Endothelial cell of umbilical vein (primary cell): ENCODE data around the gene HYAL2. TPM values are rescaled to one million over a fixed set of nuclear protein-coding genes. Genes with fewer than 3 reads are reported as not detected.
A peak's percentile ranks its signal among the peaks of the same experiment; 100 is the strongest.
"Not testable (repeated sequence)": the region's sequence is repeated elsewhere in the genome, so short reads cannot be mapped to it uniquely, and the experiment has no call there.

Experiments
- BruUV-seq: library from RNA; stranded (reverse); fragments of 400-500 nt; replicated peaks from 2 replicates; lab custom pipeline; 2021; lab: Mats Ljungman, UMichigan
- CTCF ChIA-PET: fragments of 300-600, 350-600 bp; sonication (Branson Sonifier 250); formaldehyde crosslinking; loops from one replicate; lab custom pipeline; 2021; ENCODE audit warnings: antibody characterized with exemption, inconsistent platforms; lab: Charles Lee
- POLR2A ChIA-PET: fragments of 300-600, 350-600 bp; sonication (Branson Sonifier 250); formaldehyde crosslinking; loops from one replicate; lab custom pipeline; 2021; ENCODE audit warnings: antibody characterized with exemption, inconsistent platforms; lab: Charles Lee
- DNase-seq: peaks from one replicate; pipeline ENCODE4 v3.0.0-alpha.2; 2011; ENCODE audit warnings: low read depth, low spot score
- FAIRE-seq: peaks from 2 replicates; lab custom pipeline; 2011; peaks lifted over from hg19 to GRCh38; lab: Jason Lieb, UNC
- H2AFZ ChIP-seq: 2 replicates; pipeline ENCODE4 v1.6.0; 2012; ENCODE audit warnings: low read depth, low read length, control low read depth, inconsistent platforms
- H3K27ac ChIP-seq: 2 replicates; pipeline ENCODE4 v1.5.1; 2011; ENCODE audit warnings: low read depth, mild to moderate bottlenecking, control low read depth, low read length, moderate library complexity; ENCODE audit not compliant: insufficient read depth
- H3K27me3 ChIP-seq, 2 experiments: 2 replicates each; pipeline versions ENCODE4 v1.6.0 to v1.6.1; 2011; ENCODE audit warnings: low read length in 2 of 2, mixed read lengths in 1 of 2; ENCODE audit not compliant: control insufficient read depth in 2 of 2, insufficient read depth in 2 of 2
- H3K36me3 ChIP-seq, 2 experiments: 2 replicates in 1 of 2; 3 replicates in 1 of 2; pipeline ENCODE4 v1.5.1; 2011; ENCODE audit warnings: low read length in 2 of 2, mild to moderate bottlenecking in 1 of 2, moderate library complexity in 1 of 2; ENCODE audit not compliant: control insufficient read depth in 2 of 2, insufficient read depth in 2 of 2; ENCODE audit errors: extremely low read depth in 1 of 2
- H3K4me1 ChIP-seq: 3 replicates; pipeline ENCODE4 v1.5.1; 2011; ENCODE audit warnings: mild to moderate bottlenecking, low read length; ENCODE audit not compliant: control insufficient read depth, insufficient read depth; ENCODE audit errors: extremely low read depth
- H3K4me2 ChIP-seq: 2 replicates; pipeline ENCODE4 v1.6.1; 2011; ENCODE audit warnings: low read length, control low read depth, mixed read lengths; ENCODE audit not compliant: insufficient read depth
- H3K4me3 ChIP-seq, 3 experiments: fragments of 200-600 bp in 1 of 3; sonication (generic), shearing (Covaris generic) in 1 of 3; replicated peaks in 1 of 3; 2 replicates each; pipeline ENCODE4 v1.5.1; 2011 to 2016; ENCODE audit warnings: control low read depth in 3 of 3, low read length in 3 of 3, mild to moderate bottlenecking in 2 of 3, inconsistent platforms in 1 of 3, low read depth in 1 of 3, moderate library complexity in 1 of 3; ENCODE audit not compliant: insufficient read depth in 1 of 3
- H3K79me2 ChIP-seq: 2 replicates; pipeline ENCODE4 v1.6.0; 2012; ENCODE audit warnings: low read length, inconsistent platforms; ENCODE audit not compliant: control insufficient read depth, insufficient read depth
- H3K9ac ChIP-seq: replicated peaks from 2 replicates; pipeline ENCODE3; 2011; ENCODE audit warnings: low read length, control low read depth; ENCODE audit not compliant: insufficient read depth; ENCODE audit errors: extremely low read depth
- H3K9me1 ChIP-seq: replicated peaks from 3 replicates; pipeline ENCODE4 v1.6.0; 2011; ENCODE audit warnings: mild to moderate bottlenecking, low read length; ENCODE audit not compliant: control insufficient read depth, insufficient read depth; ENCODE audit errors: extremely low read depth
- H3K9me3 ChIP-seq: replicated peaks from 2 replicates; pipeline ENCODE4 v1.5.1; 2012; ENCODE audit warnings: low read length, inconsistent platforms; ENCODE audit not compliant: control insufficient read depth, insufficient read depth
- H4K20me1 ChIP-seq: replicated peaks from 2 replicates; pipeline ENCODE3; 2011; ENCODE audit warnings: mild to moderate bottlenecking, low read length; ENCODE audit not compliant: control insufficient read depth, insufficient read depth; ENCODE audit errors: extremely low read depth
- EZH2 ChIP-seq: IDR thresholded peaks from 2 replicates; pipeline ENCODE4 v1.6.1; 2012; ENCODE audit warnings: borderline replicate concordance, low read depth, mild to moderate bottlenecking, moderate library complexity, low read length, inconsistent platforms; ENCODE audit not compliant: severe bottlenecking
- JUN ChIP-seq: IDR thresholded peaks from 2 replicates; pipeline ENCODE4 v1.6.1; 2011; ENCODE audit warnings: borderline replicate concordance, low read depth; ENCODE audit not compliant: insufficient read length, insufficient read depth
- POLR2AphosphoS5 ChIP-seq: IDR thresholded peaks from 2 replicates; pipeline ENCODE4 v1.6.1; 2012; ENCODE audit warnings: low read depth, mild to moderate bottlenecking, control low read depth, low read length, moderate library complexity; ENCODE audit not compliant: insufficient read depth
- dilution Hi-C: fragments of 300-500 bp; cut with MboI; formaldehyde crosslinking; loops from one replicate; pipeline ENCODE4 v1.15.0; 2019; ENCODE audit warnings: low sequenced_read_pairs; ENCODE audit not compliant: extremely low pct_ligation_motif_present
- intact Hi-C: fragments of 100-400 bp; cut with micrococcal nuclease; formaldehyde crosslinking; loops from one replicate; pipeline ENCODE4 v1.10.0; 2022
- polyA plus RNA-seq, 4 experiments: library from polyadenylated mRNA; depleted of rRNA in 3 of 4; stranded (reverse) in 3 of 4; unstranded in 1 of 4; fragments of >200 nt; gene quantifications; 2 replicates each; pipeline versions ENCODE4 v1.2.1 to v1.2.3, GENCODE V29; 2011 to 2012; ENCODE audit warnings: missing spikeins in 1 of 4
- total RNA-seq: library from RNA; stranded (reverse); gene quantifications from 2 replicates; pipeline ENCODE4 v1.2.3, GENCODE V29; 2021
- TF ChIP-seq, protein P1 (sequence below): IDR thresholded peaks from 2 replicates; pipeline ENCODE4 v1.6.1; 2011; ENCODE audit not compliant: insufficient read depth, insufficient read length

Gene HYAL2
- total and polyA plus RNA-seq, 2 donors (not counting 3 experiments of a cell fraction or from before 2014, with no cell fraction given) = 266 to 970 TPM

DNA sequence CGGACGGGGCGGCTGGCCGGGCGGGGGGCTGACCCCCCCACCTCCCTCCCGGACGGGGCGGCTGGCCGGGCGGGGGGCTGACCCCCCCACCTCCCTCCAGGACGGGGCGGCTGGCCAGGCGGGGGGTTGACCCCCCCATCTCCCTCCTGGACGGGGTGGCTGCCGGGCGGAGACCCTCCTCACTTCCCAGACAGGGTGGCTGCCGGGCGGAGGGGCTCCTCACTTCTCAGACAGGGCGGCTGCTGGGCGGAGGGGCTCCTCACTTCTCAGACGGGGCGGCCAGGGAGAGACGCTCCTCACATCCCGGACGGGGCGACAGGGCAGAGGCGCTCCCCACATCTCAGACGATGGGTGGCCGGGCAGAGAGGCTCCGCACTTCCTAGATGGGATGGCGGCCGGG lies 10.5 kb downstream of the HYAL2 start:
- dilution Hi-C loops, H3K9ac ChIP-seq, H4K20me1 ChIP-seq, H3K9me1 ChIP-seq, CTCF ChIA-PET, H3K4me1 ChIP-seq, H3K27me3 ChIP-seq, H3K79me2 ChIP-seq, H3K4me2 ChIP-seq, H3K27ac ChIP-seq, POLR2A ChIA-PET, H3K4me3 ChIP-seq, DNase-seq, H2AFZ ChIP-seq, H3K9me3 ChIP-seq, BruUV-seq, FAIRE-seq, intact Hi-C loops: not testable (repeated sequence)
- H3K36me3 ChIP-seq = peaks cover 7 to 19% of the 10 kb centered on the region in 2 experiments

DNA sequence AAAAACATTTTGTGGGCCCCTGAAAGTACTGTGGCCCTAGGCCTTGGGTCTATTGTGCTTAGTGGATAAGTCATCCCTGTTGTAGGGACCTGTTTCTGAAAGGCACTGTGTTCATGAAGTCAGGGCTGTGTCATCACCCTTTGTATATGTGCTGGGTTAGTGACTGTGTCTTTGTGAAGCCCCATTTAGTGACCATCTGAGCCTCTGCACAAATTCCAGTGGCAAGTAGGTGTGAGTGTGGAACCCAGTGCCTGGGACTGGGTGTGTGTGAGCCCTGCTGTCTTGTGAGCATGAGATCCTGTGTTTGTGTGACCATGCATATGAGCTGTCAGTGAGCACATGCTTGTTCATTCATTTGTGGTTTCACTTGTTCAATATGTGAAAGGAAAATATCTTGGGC lies 17.9 kb downstream of the HYAL2 start:
- CTCF ChIA-PET = interaction anchor here (1.0 to 6.6 kb wide), 2 partner anchors 10 to 19 kb away, joined by 5 to 48 read pairs; partner anchors contain the start of gene HYAL2
- H3K9me1 ChIP-seq = no peaks in the 10 kb centered on the region
- no peak overlapping the region for H3K9ac ChIP-seq
- H3K4me3 ChIP-seq = no peak overlapping the region
- no peak overlapping the region for H3K27ac ChIP-seq
- H3K27me3 ChIP-seq = no peaks in the 10 kb centered on the region
- H3K4me1 ChIP-seq = peaks cover 15% of the 10 kb centered on the region
- no peaks in the 10 kb centered on the region for H3K79me2 ChIP-seq
- dilution Hi-C loops = no loop called here
- intact Hi-C loops = no loop called here
- no peak overlapping the region for H2AFZ ChIP-seq
- no peak overlapping the region for H3K4me2 ChIP-seq
- TF ChIP-seq POLR2AphosphoS5 (no peak), EZH2 (no peak), JUN (no peak)
- TF ChIP-seq, protein P1, sequence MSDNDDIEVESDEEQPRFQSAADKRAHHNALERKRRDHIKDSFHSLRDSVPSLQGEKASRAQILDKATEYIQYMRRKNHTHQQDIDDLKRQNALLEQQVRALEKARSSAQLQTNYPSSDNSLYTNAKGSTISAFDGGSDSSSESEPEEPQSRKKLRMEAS = no peak
- FAIRE-seq (peak; percentile 28), DNase-seq (no peak)
- no TSS peak for BruUV-seq
- POLR2A ChIA-PET = no interaction called here
- no peaks in the 10 kb centered on the region for H3K9me3 ChIP-seq
- no peaks in the 10 kb centered on the region for H4K20me1 ChIP-seq
- H3K36me3 ChIP-seq = no peaks in the 10 kb centered on the region
